Activated T-helper 1 cell treated with anti-CD3 and anti-CD28 coated beads, Interleukin-2, amount 50 U/mL, for 16 hours (primary cell): Measurements from ENCODE around the gene OLIG2.

ENCODE experiments used
- DNase-seq, 2 donors: peaks; one replicate each; pipeline ENCODE4 v3.0.0-alpha.2; 2020; ENCODE audit warnings: low read depth in 1 of 2, low spot score in 1 of 2

OLIG2 gene

DNA sequence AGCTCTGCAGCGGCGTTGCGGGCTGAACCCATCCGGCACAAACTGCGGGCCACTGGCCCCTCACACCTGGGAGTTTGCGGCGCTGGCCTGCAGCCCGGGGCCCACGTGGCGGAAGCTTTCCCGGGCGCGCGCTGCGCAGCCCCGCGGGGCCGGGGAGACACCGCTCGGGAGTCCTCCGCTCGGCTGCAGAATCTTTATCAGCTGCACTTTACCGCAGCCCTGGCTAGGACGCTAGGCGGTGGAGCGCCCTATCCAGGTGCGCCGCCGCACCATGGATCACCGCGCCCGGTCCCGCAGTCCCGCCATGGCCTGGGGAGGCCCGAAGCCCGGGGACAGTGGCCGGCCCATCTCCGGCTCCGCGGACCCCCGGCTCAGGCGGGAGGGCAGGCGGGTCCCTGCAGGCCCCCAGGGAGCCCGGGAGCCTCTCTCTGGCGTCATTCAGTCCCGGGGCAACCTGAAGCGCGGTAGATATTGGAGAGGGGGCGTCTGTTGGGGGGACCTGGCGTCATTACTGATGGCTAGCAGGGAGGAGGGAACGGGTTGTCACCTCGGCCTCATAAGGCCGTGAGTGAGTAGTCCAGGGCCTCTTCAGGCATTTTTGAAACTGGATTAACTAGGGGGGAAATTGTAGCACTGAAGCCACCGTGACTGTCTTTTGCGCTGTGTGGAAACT, 5.7 kb upstream of the OLIG2 start:
- no peak for DNase-seq

DNA sequence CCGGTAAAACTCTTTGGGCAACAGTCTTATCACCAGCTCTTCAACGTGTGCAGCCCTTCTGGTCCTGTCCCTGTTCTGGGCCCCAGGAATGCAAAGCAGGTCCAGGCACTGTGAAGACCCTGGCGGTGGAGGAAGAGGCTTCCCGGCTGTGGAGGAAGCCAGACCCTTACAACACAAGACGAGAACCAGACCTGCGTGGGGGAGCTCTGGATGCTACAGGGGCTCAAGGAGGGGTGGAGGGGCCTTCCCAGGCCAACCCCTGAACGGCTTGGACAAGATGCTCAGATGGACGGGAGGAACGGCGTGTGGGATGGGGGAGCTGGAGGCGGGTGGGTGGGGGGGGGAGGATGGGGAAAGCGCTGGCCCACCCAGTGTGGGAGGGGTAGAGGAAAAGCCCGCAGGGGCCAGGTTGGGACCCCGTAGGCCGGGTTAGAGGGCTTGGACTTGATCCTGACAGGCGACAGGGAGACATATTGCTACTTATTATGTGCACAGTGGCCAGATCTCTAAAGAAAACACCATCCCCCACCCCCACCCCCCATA, 5.1 kb upstream of the OLIG2 start:
- DNase-seq = no peak

DNA sequence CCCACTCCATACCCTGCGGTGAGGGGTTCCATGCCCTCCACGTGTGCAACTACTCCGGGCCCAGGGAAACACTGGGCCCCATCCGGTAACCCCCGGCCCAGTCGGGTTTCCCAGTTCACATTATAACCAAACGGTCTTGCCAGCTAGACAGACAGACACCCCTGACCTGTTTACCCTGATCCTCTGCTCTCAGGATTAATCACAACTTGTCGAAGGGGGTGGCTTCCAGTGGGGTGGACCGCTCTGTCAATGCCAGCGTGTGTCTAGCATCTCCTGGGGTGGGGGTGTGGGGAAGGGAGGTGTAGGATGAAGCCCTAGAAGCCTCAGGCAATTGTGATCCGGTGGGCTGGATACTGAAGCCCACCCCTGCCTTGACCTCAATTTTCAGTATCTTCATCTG, 4.6 kb upstream of the OLIG2 start:
- no peak for DNase-seq

DNA sequence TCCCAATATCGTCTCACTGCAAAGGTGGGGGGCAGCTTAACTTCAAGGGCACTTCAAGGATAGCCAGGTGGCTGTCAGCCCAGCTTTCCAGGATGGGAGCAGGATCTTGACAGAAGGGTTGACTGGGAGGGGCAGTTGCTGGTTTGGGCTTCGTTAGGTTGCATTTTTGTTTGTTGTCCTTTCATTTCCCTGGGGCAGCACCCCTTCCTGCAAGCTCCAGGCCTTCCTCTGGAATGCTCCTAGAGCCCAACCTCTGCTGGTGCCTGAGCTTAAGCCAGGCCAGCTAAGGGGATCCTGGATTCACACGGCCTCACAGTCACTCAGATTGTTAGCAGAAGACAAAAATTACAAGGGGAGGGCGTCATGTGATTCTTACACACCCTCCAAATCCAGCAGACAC, 4.1 kb upstream of the OLIG2 start:
- DNase-seq = no peak

DNA sequence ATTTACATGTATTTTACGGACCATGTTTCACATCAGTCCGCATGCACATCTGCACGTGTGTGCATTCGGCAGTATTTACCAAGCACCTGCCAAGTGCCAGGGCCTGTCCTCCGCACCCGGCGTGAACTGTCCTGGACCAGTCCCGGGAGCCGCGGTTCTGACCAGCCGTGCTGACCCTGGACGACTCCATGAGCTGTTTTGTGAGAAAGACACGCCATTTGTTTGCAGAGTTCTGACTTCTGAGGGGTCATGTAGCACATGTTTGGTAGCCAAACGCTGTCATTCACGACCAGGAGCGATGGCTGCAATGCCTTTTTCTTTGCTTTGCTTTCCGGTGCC, 3.3 kb upstream of the OLIG2 start:
- DNase-seq = no peak

DNA sequence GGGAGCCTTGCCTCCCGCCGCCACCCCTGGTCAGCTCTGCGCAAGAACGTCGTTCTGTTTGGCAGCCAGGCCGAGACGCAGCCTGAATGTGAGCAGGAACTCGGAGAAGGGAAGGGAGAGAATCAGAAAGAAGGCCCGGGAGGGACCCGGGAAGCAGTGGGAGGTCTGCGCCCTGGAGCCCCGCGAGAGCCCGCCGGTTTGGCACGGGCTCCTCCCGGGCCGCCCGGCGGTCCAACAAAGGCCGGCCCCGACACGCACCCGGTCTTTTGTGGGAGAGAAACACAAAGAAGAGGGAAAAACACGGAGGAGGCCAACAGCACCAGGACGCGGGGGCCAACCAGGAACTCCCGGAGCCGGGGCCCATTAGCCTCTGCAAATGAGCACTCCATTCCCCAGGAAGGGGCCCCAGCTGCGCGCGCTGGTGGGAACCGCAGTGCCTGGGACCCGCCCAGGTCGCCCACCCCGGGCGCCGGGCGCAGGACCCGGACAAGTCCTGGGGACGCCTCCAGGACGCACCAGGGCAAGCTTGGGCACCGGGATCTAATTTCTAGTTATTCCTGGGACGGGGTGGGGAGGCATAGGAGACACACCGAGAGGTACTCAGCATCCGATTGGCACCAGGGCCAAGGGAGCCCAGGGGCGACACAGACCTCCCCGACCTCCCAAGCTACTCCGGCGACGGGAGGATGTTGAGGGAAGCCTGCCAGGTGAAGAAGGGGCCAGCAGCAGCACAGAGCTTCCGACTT, 2.7 kb upstream of the OLIG2 start:
- no peak for DNase-seq

DNA sequence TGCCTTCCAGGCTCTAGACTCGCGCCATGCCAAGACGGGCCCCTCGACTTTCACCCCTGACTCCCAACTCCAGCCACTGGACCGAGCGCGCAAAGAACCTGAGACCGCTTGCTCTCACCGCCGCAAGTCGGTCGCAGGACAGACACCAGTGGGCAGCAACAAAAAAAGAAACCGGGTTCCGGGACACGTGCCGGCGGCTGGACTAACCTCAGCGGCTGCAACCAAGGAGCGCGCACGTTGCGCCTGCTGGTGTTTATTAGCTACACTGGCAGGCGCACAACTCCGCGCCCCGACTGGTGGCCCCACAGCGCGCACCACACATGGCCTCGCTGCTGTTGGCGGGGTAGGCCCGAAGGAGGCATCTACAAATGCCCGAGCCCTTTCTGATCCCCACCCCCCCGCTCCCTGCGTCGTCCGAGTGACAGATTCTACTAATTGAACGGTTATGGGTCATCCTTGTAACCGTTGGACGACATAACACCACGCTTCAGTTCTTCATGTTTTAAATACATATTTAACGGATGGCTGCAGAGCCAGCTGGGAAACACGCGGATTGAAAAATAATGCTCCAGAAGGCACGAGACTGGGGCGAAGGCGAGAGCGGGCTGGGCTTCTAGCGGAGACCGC, 2.0 kb upstream of the OLIG2 start:
- DNase-seq = no peak

DNA sequence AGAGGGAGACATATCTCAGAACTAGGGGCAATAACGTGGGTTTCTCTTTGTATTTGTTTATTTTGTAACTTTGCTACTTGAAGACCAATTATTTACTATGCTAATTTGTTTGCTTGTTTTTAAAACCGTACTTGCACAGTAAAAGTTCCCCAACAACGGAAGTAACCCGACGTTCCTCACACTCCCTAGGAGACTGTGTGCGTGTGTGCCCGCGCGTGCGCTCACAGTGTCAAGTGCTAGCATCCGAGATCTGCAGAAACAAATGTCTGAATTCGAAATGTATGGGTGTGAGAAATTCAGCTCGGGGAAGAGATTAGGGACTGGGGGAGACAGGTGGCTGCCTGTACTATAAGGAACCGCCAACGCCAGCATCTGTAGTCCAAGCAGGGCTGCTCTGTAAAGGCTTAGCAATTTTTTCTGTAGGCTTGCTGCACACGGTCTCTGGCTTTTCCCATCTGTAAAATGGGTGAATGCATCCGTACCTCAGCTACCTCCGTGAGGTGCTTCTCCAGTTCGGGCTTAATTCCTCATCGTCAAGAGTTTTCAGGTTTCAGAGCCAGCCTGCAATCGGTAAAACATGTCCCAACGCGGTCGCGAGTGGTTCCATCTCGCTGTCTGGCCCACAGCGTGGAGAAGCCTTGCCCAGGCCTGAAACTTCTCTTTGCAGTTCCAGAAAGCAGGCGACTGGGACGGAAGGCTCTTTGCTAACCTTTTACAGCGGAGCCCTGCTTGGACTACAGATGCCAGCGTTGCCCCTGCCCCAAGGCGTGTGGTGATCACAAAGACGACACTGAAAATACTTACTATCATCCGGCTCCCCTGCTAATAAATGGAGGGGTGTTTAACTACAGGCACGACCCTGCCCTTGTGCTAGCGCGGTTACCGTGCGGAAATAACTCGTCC, 1.3 kb upstream of the OLIG2 start:
- no peak for DNase-seq

DNA sequence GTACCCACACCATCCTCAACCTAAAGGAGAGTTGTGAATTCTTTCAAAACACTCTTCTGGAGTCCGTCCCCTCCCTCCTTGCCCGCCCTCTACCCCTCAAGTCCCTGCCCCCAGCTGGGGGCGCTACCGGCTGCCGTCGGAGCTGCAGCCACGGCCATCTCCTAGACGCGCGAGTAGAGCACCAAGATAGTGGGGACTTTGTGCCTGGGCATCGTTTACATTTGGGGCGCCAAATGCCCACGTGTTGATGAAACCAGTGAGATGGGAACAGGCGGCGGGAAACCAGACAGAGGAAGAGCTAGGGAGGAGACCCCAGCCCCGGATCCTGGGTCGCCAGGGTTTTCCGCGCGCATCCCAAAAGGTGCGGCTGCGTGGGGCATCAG, 638 bp upstream of the OLIG2 start:
- no peak for DNase-seq

DNA sequence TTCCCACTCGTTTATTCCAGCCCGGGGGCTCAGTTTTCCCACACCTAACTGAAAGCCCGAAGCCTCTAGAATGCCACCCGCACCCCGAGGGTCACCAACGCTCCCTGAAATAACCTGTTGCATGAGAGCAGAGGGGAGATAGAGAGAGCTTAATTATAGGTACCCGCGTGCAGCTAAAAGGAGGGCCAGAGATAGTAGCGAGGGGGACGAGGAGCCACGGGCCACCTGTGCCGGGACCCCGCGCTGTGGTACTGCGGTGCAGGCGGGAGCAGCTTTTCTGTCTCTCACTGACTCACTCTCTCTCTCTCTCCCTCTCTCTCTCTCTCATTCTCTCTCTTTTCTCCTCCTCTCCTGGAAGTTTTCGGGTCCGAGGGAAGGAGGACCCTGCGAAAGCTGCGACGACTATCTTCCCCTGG, 716 bp downstream of the OLIG2 start:
- no peak for DNase-seq

DNA sequence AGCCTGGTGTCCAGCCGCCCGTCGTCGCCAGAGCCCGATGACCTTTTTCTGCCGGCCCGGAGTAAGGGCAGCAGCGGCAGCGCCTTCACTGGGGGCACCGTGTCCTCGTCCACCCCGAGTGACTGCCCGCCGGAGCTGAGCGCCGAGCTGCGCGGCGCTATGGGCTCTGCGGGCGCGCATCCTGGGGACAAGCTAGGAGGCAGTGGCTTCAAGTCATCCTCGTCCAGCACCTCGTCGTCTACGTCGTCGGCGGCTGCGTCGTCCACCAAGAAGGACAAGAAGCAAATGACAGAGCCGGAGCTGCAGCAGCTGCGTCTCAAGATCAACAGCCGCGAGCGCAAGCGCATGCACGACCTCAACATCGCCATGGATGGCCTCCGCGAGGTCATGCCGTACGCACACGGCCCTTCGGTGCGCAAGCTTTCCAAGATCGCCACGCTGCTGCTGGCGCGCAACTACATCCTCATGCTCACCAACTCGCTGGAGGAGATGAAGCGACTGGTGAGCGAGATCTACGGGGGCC, 1.2 kb downstream of the OLIG2 start:
- no peak for DNase-seq

DNA sequence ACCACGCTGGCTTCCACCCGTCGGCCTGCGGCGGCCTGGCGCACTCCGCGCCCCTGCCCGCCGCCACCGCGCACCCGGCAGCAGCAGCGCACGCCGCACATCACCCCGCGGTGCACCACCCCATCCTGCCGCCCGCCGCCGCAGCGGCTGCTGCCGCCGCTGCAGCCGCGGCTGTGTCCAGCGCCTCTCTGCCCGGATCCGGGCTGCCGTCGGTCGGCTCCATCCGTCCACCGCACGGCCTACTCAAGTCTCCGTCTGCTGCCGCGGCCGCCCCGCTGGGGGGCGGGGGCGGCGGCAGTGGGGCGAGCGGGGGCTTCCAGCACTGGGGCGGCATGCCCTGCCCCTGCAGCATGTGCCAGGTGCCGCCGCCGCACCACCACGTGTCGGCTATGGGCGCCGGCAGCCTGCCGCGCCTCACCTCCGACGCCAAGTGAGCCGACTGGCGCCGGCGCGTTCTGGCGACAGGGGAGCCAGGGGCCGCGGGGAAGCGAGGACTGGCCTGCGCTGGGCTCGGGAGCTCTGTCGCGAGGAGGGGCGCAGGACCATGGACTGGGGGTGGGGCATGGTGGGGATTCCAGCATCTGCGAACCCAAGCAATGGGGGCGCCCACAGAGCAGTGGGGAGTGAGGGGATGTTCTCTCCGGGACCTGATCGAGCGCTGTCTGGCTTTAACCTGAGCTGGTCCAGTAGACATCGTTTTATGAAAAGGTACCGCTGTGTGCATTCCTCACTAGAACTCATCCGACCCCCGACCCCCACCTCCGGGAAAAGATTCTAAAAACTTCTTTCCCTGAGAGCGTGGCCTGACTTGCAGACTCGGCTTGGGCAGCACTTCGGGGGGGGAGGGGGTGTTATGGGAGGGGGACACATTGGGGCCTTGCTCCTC, 1.9 kb downstream of the OLIG2 start:
- DNase-seq = no peak

DNA sequence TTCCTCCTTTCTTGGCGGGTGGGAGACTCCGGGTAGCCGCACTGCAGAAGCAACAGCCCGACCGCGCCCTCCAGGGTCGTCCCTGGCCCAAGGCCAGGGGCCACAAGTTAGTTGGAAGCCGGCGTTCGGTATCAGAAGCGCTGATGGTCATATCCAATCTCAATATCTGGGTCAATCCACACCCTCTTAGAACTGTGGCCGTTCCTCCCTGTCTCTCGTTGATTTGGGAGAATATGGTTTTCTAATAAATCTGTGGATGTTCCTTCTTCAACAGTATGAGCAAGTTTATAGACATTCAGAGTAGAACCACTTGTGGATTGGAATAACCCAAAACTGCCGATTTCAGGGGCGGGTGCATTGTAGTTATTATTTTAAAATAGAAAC, 2.5 kb downstream of the OLIG2 start:
- DNase-seq = no peak

DNA sequence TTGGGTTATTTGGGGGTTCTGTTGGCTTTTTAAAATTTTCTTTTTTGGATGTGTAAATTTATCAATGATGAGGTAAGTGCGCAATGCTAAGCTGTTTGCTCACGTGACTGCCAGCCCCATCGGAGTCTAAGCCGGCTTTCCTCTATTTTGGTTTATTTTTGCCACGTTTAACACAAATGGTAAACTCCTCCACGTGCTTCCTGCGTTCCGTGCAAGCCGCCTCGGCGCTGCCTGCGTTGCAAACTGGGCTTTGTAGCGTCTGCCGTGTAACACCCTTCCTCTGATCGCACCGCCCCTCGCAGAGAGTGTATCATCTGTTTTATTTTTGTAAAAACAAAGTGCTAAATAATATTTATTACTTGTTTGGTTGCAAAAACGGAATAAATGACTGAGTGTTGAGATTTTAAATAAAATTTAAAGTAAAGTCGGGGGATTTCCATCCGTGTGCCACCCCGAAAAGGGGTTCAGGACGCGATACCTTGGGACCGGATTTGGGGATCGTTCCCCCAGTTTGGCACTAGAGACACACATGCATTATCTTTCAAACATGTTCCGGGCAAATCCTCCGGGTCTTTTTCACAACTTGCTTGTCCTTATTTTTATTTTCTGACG, 3.1 kb downstream of the OLIG2 start:
- no peak for DNase-seq

DNA sequence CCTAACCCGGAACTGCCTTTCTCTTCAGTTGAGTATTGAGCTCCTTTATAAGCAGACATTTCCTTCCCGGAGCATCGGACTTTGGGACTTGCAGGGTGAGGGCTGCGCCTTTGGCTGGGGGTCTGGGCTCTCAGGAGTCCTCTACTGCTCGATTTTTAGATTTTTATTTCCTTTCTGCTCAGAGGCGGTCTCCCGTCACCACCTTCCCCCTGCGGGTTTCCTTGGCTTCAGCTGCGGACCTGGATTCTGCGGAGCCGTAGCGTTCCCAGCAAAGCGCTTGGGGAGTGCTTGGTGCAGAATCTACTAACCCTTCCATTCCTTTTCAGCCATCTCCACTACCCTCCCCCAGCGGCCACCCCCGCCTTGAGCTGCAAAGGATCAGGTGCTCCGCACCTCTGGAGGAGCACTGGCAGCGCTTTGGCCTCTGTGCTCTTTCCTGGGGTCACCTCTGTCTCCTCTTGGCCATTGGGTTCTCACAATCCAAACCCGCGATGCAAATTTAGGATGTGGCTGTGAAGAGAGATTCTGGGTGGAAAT, 3.7 kb downstream of the OLIG2 start:
- no peak for DNase-seq

DNA sequence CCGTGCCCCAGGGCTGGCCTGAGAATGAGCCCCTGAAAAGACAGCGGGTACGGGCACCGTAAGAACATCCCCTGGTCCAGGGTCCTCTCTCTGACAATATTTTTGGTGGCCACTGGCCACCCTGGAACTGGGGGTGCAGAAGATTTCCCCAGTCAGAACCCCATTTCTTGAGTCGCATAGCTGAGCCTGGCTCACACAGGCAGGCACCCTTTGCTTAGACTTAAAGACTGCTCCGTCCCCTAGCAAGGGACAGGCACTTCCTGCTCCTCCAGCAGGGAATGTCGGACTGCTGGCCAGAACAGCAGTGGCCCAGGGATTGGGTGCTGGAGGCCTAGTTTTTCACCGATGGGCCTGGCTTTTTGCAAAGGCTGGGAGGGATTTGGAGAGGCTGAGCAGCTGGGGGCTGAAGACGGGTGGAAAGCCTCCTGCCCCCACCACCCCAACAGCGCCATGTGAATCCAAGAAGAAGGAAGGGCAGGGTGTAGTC, 4.3 kb downstream of the OLIG2 start:
- no peak for DNase-seq

DNA sequence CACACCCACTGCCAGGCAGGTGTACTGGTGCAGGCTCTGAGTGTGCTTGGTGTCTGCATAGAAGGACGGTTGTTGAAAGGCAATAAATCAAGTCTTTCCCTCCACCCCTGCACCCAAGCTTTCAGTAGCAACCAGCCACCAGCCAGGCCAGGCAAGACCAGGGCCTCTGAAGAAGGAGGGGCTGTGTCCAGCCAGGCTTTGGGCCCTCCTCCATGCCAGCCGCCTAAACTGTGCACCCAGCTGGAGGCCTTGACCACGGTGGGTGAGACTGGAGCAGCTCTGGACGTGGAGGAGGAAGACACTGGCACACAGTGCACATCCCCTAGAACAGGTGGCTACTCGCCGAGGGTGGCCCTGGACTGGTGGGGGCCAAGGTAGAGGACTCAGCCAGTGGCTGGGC, 4.9 kb downstream of the OLIG2 start:
- DNase-seq = no peak

DNA sequence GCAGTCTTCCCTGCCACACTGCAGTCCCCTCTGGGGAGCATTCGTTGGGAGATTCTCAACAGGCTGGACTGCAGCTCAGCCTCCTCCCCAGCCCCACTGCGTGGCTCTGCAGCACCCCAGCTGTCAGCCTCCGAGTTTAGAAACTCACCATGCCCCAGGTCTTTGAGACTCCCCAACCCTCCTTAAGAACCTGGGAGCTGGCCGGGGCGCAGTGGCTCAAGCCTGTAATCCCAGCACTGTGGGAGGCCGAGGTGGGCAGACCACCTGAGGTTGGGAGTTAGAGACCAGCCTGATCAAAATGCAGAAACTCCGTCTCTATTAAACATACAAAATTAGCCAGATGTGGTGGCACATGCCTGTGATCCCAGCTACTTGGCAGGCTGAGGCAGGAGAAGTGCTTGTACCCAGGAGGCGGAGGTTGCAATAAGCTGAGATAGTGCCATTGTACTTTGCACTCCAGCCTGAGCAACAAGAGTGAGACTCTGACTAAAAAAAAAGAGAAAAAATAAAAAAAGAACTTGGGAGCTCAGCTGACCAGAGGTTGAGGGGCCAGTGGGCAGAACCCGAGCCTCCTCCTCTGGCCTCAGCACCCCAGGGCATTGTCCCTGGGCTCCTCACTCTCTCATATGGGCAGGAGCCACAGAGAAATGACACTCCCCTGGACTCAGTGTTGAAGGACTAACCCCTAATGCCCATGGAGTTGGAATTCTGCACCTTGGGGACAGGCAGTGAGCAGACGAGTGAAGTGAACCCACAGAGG, 5.6 kb downstream of the OLIG2 start:
- no peak for DNase-seq
